Coronary artery (tissue), 2 donors: ENCODE data around the gene P2RX2.

Experiments
- DNase-seq: peaks from one replicate; pipeline ENCODE4 v3.0.0-alpha.2; 2017; ENCODE audit warnings: low spot score
- H3K27ac ChIP-seq, 2 donors: fragments of 200-600 bp; sonication (generic); one replicate each; pipeline ENCODE4 v1.5.1; 2016 to 2019
- H3K4me3 ChIP-seq: fragments of 200-600 bp; sonication (generic); 2 replicates; pipeline ENCODE4 v1.5.1; 2016; ENCODE audit warnings: mild to moderate bottlenecking, moderate library complexity
- TF ChIP-seq, protein P1 (sequence below): fragments of 200-600 bp; sonication (generic); IDR thresholded peaks from one replicate; pipeline ENCODE4 v1.5.1; 2019; ENCODE audit warnings: antibody characterized with exemption

The P2RX2 gene

DNA sequence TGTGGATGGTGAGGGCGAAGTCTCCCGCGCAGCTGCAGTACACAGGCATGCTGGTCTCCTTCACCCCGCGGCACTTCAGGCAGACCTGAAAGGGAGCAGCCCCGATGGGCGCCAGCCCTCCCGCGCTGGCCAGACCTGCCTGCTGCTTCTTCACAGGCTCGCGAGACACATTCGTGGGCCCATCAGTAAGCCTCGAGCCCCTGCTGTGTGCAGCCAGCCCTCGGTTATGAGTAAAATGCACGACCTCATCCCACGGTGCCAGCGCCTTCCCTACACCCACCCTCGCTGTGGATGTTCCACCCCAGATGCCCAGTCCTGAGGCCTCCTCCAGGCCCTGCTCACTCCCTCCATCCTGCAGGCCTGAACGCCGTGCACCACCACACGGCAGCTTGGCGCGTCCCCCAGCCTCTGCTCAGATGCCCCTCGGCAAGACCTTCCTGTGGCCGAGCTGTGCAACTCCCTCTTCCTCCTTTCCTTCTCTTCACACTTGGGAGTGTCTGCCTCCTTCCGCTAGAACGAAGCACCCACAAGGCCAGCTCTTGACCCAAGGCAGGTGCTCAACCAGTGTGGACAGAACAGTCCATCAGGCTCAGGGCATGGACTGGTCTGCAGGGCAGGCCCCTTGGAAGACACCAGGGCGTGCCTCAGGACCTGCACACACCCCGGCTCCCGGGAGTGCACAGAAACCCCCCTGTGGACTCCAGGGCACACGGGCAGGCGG, 6.5 kb downstream of the P2RX2 start:
- DNase-seq = peak; percentile 50
- TF ChIP-seq, protein P1, sequence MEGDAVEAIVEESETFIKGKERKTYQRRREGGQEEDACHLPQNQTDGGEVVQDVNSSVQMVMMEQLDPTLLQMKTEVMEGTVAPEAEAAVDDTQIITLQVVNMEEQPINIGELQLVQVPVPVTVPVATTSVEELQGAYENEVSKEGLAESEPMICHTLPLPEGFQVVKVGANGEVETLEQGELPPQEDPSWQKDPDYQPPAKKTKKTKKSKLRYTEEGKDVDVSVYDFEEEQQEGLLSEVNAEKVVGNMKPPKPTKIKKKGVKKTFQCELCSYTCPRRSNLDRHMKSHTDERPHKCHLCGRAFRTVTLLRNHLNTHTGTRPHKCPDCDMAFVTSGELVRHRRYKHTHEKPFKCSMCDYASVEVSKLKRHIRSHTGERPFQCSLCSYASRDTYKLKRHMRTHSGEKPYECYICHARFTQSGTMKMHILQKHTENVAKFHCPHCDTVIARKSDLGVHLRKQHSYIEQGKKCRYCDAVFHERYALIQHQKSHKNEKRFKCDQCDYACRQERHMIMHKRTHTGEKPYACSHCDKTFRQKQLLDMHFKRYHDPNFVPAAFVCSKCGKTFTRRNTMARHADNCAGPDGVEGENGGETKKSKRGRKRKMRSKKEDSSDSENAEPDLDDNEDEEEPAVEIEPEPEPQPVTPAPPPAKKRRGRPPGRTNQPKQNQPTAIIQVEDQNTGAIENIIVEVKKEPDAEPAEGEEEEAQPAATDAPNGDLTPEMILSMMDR = no peak
- H3K4me3 ChIP-seq = no peak overlapping the region

DNA sequence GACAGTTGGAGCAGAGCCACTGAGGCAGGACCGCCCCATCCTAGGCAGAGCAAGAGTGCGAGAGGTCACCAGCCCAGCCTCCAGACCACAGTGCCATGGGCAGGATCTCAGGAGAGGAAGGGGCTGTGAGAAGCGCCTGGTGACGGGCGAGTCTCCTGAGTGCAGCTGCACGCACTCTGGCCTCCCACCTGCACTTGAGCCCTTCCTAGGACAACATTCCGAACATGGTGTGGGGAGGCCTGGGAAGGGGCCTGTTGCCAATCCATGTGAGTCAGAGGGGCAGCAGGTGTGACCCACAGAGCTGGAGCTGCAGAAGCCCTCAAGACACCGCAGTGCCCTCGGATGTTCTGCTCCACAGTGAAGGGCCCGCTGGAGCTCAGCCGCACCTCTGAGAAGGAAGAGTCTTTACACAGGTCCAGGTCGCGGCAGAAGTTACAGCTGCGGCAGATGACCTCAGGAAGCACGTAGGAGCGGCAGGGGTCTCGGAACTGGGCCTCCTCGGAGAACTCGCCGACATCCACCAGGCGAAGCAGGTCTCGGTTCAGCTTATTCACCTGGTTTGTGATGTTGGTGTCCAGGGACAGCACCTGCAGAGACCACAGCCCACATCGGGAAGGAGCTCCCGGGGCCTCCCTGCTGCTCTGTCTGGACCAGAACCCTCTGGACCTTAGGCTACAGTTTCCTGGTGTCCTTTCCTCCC, 7.3 kb downstream of the P2RX2 start:
- Histone ChIP-seq H3K4me3 (no peak overlapping the region), H3K27ac (no peak overlapping the region)
- peak; percentile 66 for DNase-seq
- TF ChIP-seq, protein P1 = no peak

More for the DNA sequence above, 6.5 kb downstream of the P2RX2 start:
- H3K27ac ChIP-seq = no peak overlapping the region

DNA sequence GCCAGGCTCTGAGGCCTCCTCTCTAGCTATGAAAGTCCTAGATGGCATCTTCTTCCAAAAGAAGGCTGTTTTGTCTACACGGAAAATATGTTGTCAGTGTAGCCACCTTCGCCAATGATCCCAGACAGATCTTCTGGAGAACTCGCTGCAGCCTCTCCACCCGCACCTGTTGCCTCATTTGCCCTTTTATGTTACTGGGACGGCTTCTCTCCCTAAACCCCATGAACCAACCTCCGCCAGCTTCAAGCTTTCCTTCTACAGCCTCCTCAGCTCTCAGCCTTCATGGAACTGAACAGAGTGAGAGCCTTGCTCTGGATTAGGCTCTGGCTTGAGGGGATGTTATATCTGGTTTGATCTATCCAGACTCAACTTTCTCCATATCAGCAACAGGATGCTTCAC, 10.8 kb downstream of the P2RX2 start:
- TF ChIP-seq, protein P1 = no peak

DNA sequence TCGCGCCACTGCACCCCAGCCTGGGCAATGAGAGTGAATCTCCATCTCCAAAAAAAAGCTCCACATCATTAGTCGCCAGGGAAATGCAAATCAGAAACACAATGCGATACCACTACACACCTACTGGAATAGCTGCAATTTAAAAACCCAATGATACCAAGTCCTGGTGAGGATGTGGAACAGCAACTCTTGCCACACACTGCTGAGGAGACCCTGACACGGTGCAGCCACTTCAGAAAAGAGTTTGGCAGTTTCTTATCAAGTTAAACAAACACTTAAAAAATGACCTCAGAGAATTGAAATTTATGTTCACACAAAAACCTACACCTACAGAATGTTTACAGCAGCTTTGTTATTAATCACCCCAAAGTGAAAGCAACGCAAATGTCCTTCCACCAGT, 12.1 kb downstream of the P2RX2 start:
- Histone ChIP-seq H3K27ac (no peak overlapping the region), H3K4me3 (no peak overlapping the region)
- TF ChIP-seq, protein P1 = no peak
- DNase-seq = no peak

More for the DNA sequence above, 10.8 kb downstream of the P2RX2 start:
- H3K4me3 ChIP-seq = no peak overlapping the region
- DNase-seq = no peak
- no peak overlapping the region for H3K27ac ChIP-seq

DNA sequence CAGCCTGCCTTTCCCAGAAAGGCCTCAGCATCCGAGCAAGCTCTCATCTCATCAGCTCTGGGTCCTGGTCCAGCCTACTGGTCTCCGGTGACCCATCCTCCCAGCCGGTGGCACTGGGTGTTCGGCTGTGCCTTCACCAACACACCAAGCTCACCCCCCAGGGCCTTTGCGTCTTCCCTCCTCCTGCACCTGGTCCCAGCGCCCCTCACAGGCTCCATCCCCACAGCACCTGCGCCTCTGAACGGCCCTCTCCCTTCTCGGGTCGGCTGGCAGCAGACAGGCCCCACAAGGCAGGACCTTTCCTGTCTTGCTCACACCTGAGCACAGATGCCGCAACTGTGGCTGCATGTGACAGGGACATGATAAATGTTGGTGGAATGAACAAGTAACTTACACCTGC, 13.1 kb downstream of the P2RX2 start:
- no peak overlapping the region for H3K27ac ChIP-seq
- H3K4me3 ChIP-seq = no peak overlapping the region
- DNase-seq = peak; percentile 60
- TF ChIP-seq, protein P1 = no peak

DNA sequence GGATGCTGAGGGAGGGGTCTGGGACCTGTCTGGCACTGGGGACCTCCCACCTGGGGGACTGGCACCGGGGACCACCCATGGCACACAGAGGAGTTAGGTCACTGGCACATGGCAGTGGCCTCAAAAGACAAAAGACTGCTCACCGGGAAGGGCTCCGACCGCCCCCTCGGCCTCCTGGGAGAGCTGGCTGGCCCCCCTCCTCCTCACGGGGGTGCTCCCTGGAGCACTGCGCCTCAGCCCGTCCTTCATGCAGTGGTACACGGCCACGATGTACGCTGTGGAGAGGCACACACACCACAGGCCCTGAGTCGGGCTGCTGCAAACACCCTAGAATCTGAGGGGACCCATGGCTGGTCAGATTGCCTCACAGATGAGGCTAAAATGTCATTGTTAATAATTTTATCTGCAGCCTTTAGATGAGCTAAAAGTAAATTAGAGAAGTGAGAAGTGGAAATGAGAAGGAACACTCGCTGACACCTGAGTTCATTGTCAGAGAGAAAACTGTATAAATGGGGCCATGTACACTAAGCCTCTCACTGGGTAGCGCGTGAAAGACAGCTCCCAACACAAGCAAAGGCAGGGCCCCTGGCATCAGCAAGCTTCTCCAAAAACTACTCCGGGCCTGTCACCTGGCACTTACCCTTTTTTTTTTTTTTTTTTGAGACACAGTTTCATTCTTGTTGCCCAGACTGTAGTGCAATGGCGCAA, 14.1 kb downstream of the P2RX2 start:
- DNase-seq = no peak
- TF ChIP-seq, protein P1 = no peak
- no peak overlapping the region for H3K27ac ChIP-seq
- no peak overlapping the region for H3K4me3 ChIP-seq
